Measurements from ENCODE around the gene WDR75. TPM values are rescaled to one million over a fixed set of nuclear protein-coding genes. Genes with fewer than 3 reads are reported as not detected.

WDR75 gene
- total RNA-seq, 1 experiment from 2014 or later: 53.8 TPM

GRCh38 chr2:189512879-189513278, 71.6 kb downstream of the WDR75 start:
- TF ChIP-seq CTCF (IDR thresholded peaks at IDR 0.05; ENCODE audit: unreplicated experiment): no peak
- Mint-ChIP-seq H3K27me3 (ENCODE audit: unreplicated experiment) (no peaks in the 10 kb centered on the region), H3K36me3 (ENCODE audit: insufficient read depth, unreplicated experiment) (no peaks in the 10 kb centered on the region), H3K4me1 (ENCODE audit: low read depth, unreplicated experiment) (no peaks in the 10 kb centered on the region), H3K9me3 (ENCODE audit: low read depth, unreplicated experiment) (peaks cover 7% of the 10 kb centered on the region), H3K27ac (ENCODE audit: unreplicated experiment) (no peak overlapping the region), H3K4me3 (ENCODE audit: low read depth, unreplicated experiment) (no peak overlapping the region)
- intact Hi-C loops (cut with micrococcal nuclease; ENCODE audit: unreplicated experiment): no loop called here
- CTCF ChIA-PET: no interaction called here
- no TSS peak for BruUV-seq (replicated peaks)
- no peak for DNase-seq

GRCh38 chr2:189514104-189514503, 72.8 kb downstream of the WDR75 start:
- CTCF ChIA-PET: no interaction called here
- intact Hi-C loops (cut with micrococcal nuclease; ENCODE audit: unreplicated experiment): no loop called here
- Mint-ChIP-seq H3K4me1 (ENCODE audit: low read depth, unreplicated experiment) (no peaks in the 10 kb centered on the region), H3K36me3 (ENCODE audit: insufficient read depth, unreplicated experiment) (no peaks in the 10 kb centered on the region), H3K27me3 (ENCODE audit: unreplicated experiment) (no peaks in the 10 kb centered on the region), H3K27ac (ENCODE audit: unreplicated experiment) (no peak overlapping the region), H3K4me3 (ENCODE audit: low read depth, unreplicated experiment) (no peak overlapping the region), H3K9me3 (ENCODE audit: low read depth, unreplicated experiment) (peaks cover 3% of the 10 kb centered on the region)
- BruUV-seq (replicated peaks): no TSS peak
- no peak for DNase-seq
- TF ChIP-seq CTCF (IDR thresholded peaks at IDR 0.05; ENCODE audit: unreplicated experiment): no peak

- CTCF ChIA-PET: no interaction called here
- TF ChIP-seq CTCF (IDR thresholded peaks at IDR 0.05; ENCODE audit: unreplicated experiment): no peak
- H3K4me1 Mint-ChIP-seq (ENCODE audit: low read depth, unreplicated experiment): no peaks in the 10 kb centered on the region
- intact Hi-C loops (cut with micrococcal nuclease; ENCODE audit: unreplicated experiment): no loop called here
- no peak overlapping the region for H3K27ac Mint-ChIP-seq (ENCODE audit: unreplicated experiment)
- no peak for DNase-seq
- H3K9me3 Mint-ChIP-seq (ENCODE audit: low read depth, unreplicated experiment): no peaks in the 10 kb centered on the region
- H3K36me3 Mint-ChIP-seq (ENCODE audit: insufficient read depth, unreplicated experiment): no peaks in the 10 kb centered on the region
- no peak overlapping the region for H3K4me3 Mint-ChIP-seq (ENCODE audit: low read depth, unreplicated experiment)
- no peaks in the 10 kb centered on the region for H3K27me3 Mint-ChIP-seq (ENCODE audit: unreplicated experiment)
- no TSS peak for BruUV-seq (replicated peaks)
Observed at GRCh38 chr2:189515264-189515663, 74.0 kb downstream of the WDR75 start.

- BruUV-seq (replicated peaks): no TSS peak
- no peaks in the 10 kb centered on the region for H3K9me3 Mint-ChIP-seq (ENCODE audit: low read depth, unreplicated experiment)
Observed at GRCh38 chr2:189516546-189516945, 75.3 kb downstream of the WDR75 start.

More at GRCh38 chr2:189516546-189516945, 75.3 kb downstream of the WDR75 start:
- H3K27ac Mint-ChIP-seq (ENCODE audit: unreplicated experiment): no peak overlapping the region
- peaks cover 2% of the 10 kb centered on the region for H3K4me1 Mint-ChIP-seq (ENCODE audit: low read depth, unreplicated experiment)
- H3K36me3 Mint-ChIP-seq (ENCODE audit: insufficient read depth, unreplicated experiment): no peaks in the 10 kb centered on the region
- intact Hi-C loops (cut with micrococcal nuclease; ENCODE audit: unreplicated experiment): no loop called here
- CTCF ChIA-PET: no interaction called here
- TF ChIP-seq CTCF (IDR thresholded peaks at IDR 0.05; ENCODE audit: unreplicated experiment): no peak
- H3K4me3 Mint-ChIP-seq (ENCODE audit: low read depth, unreplicated experiment): no peak overlapping the region
- no peaks in the 10 kb centered on the region for H3K27me3 Mint-ChIP-seq (ENCODE audit: unreplicated experiment)
- DNase-seq: no peak

Data from Calu3 (cell line).